ENCODE data around the gene DPCD. TPM values are rescaled to one million over a fixed set of nuclear protein-coding genes. Genes with fewer than 3 reads are reported as not detected.

The DPCD gene
- total and polyA plus RNA-seq, 9 donors = 12.9 to 48.3 (median 19.8) TPM

DNA sequence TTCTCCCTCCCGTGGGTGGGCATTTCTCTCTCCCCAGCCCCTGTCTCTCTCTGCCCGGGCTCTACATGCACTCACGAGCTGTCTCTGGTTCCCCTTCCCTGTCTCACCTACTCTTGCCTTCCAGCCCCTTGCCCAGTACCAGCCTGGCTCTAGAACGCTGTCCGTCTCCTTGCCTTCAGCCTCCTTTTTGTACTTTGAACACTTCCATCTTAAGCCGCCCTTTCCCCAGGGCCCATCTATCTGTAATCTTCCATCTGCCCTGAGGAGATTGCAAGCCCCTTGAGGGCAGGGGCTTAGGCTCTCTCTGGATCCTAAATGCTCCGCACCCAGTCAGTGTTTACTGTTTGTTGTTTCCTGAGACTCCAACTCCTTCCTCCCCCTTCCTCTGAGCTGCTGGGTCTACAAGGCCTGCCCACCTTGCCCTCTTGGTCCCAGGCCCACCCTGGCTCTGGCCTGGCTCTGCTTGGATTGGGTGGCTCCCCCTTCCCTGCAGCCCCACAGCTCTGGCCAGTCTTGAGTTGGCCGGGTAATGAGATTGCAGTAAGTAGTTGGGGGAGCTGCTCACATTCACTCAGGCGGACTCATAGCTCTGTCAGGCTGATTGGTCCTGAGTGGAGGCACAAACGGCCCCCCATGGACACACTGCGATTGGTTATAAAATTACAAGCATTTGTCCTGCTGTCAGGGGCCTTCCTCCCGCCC lies 28.4 kb upstream of the DPCD start:
- Histone ChIP-seq H3K4me1 (ENCODE audit: insufficient read depth) (no peaks in the 10 kb centered on the region), H3K27ac (no peak overlapping the region), H3K9me3 (no peaks in the 10 kb centered on the region), H3K4me3 (no peak overlapping the region), H3K27me3 (no peaks in the 10 kb centered on the region), H3K36me3 (no peaks in the 10 kb centered on the region)
- 50 to 55% (median 50%) methylated on average over 12 of the region's 12 CpGs for WGBS, 3 donors
- no peak for DNase-seq
- TF ChIP-seq, protein P1, sequence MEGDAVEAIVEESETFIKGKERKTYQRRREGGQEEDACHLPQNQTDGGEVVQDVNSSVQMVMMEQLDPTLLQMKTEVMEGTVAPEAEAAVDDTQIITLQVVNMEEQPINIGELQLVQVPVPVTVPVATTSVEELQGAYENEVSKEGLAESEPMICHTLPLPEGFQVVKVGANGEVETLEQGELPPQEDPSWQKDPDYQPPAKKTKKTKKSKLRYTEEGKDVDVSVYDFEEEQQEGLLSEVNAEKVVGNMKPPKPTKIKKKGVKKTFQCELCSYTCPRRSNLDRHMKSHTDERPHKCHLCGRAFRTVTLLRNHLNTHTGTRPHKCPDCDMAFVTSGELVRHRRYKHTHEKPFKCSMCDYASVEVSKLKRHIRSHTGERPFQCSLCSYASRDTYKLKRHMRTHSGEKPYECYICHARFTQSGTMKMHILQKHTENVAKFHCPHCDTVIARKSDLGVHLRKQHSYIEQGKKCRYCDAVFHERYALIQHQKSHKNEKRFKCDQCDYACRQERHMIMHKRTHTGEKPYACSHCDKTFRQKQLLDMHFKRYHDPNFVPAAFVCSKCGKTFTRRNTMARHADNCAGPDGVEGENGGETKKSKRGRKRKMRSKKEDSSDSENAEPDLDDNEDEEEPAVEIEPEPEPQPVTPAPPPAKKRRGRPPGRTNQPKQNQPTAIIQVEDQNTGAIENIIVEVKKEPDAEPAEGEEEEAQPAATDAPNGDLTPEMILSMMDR (IDR thresholded peaks at IDR 0.05) = no peak
- no peak for TF ChIP-seq POLR2A (IDR thresholded peaks at IDR 0.05)
- no peak for TF ChIP-seq EP300 (IDR thresholded peaks at IDR 0.05)
- intact Hi-C loops (cut with DNase I) = loop anchor here in 1 of 4 donors (10.0 kb wide), 1 partner anchor 285 kb away; no protein-coding TSS in a partner anchor

DNA sequence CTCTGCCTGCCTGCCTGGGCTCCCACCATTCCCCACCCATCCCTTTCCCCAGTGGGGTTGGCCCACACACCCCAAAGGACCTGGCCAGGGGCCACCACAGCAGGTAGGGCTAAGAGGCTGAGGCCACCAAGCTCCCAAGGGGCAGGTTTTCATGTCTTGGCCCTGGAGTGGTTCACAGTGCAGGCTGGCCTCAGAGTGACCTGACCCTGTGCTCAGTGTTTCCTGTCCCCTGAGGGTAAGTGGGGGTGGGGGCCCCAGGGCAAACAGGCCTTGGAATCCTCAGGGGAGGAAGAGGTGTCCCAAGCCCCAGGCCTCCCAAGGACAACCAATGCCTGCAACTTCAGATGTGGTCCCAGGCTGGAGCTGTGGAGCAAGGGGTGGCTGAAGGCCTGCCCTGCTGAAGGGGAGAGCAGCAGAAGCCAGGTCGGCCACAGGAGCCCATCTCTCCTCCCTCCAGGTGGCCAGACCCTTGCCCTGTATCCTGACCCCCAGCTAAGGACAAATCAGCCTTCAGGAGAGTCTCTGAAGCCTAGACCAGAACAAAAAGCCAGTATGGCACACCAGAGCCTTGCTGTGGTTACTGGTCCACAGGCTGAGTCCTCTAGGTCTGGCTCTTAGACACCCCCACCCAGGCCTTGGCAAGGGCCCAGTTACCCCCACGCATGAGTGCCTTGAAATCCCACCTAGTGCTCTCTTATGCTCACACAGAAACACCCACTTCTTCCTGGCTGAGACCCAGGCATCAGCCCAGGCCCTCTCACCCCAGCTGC lies 27.6 kb upstream of the DPCD start:
- Histone ChIP-seq H3K4me3 (no peak overlapping the region), H3K4me1 (ENCODE audit: insufficient read depth) (no peaks in the 10 kb centered on the region), H3K27me3 (no peaks in the 10 kb centered on the region), H3K9me3 (no peaks in the 10 kb centered on the region), H3K36me3 (no peaks in the 10 kb centered on the region), H3K27ac (no peak overlapping the region)
- 6 to 37% (median 10%) methylated on average over 2 of the region's 2 CpGs for WGBS, 3 donors
- TF ChIP-seq EP300 (IDR thresholded peaks at IDR 0.05) (no peak), POLR2A (IDR thresholded peaks at IDR 0.05) (no peak)
- TF ChIP-seq, protein P1 (IDR thresholded peaks at IDR 0.05) = no peak
- DNase-seq = no peak
- intact Hi-C loops (cut with DNase I) = loop anchor here in 1 of 4 donors (10.0 kb wide), 1 partner anchor 286 kb away; no protein-coding TSS in a partner anchor

DNA sequence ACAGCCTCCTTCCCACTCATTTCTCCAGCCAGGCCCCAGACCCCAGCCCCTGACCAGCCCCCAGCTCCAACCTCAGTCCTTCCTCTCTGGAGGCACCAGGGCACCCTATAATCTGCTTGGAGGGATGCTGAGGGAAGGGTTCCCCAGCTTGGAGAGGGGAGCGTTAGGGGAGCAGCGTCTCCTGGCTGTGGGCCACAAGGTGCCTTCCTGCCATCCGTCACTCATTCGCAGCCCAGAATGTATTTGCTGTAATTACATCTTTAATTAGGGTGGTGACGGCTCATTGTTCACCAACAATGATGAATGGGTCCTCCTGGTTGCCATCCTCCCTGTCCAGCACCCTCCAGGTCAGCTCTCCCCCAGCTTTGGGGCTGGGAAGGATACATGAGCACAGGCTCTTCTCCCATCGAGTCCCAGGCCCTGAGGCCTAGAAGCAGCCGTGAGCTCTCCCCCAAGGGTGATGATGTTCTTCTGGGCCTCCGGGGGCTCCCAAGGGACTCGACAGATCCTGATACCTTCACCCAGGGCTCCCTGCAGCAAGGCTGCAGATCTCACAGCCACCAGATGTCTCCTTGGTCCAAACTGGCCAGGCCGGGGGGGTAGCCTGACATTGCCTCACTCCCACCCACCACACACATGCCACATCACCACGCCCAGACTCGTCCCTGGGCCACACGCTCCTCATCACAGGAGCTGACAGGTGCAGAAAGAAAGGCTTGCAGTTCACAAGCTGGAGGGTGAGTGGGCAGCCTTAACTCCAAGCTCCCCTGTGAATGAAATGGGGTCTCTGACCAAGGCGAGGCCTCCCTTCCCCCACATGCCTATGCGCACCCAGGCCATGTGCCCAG lies 26.8 kb upstream of the DPCD start:
- no peaks in the 10 kb centered on the region for H3K36me3 ChIP-seq
- H3K27ac ChIP-seq = no peak overlapping the region
- no peaks in the 10 kb centered on the region for H3K27me3 ChIP-seq
- WGBS, 3 donors = 44 to 55% (median 45%) methylated on average over 15 of the region's 15 CpGs
- no peaks in the 10 kb centered on the region for H3K9me3 ChIP-seq
- no peak overlapping the region for H3K4me3 ChIP-seq
- intact Hi-C loops (cut with DNase I) = loop anchor here in 1 of 4 donors (10.0 kb wide), 1 partner anchor 286 kb away; no protein-coding TSS in a partner anchor
- DNase-seq = no peak
- TF ChIP-seq POLR2A (IDR thresholded peaks at IDR 0.05) (no peak), EP300 (IDR thresholded peaks at IDR 0.05) (no peak)
- TF ChIP-seq, protein P1 (IDR thresholded peaks at IDR 0.05) = no peak
- H3K4me1 ChIP-seq (ENCODE audit: insufficient read depth) = no peaks in the 10 kb centered on the region

DNA sequence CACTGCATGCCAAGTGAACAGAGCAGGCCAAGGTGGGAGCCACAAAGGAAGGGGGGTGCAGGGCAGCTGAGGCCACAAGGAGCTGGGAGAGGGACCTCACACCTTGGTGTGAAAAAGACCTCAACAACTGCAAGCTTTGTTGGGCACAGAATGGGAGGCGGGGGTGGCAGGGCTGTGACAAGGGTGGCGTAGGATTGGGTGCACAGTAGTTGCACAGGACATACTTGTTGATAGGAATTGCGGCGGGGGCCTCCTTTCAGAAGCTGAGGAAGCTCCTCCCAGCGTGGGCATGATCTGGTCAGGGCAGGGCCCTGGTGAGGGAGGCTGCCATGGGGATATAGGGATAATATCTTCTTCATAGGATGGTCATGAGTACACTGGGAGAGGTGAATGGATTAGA lies 25.9 kb upstream of the DPCD start:
- peaks cover 3% of the 10 kb centered on the region for H3K27me3 ChIP-seq
- H3K4me3 ChIP-seq = no peak overlapping the region
- WGBS, 3 donors = 69 to 91% (median 82%) methylated on average over 5 of the region's 5 CpGs
- H3K36me3 ChIP-seq = no peaks in the 10 kb centered on the region
- intact Hi-C loops (cut with DNase I) = loop anchor here in 1 of 4 donors (10.0 kb wide), 1 partner anchor 287 kb away; no protein-coding TSS in a partner anchor
- no peak overlapping the region for H3K27ac ChIP-seq
- H3K4me1 ChIP-seq (ENCODE audit: insufficient read depth) = no peaks in the 10 kb centered on the region
- no peaks in the 10 kb centered on the region for H3K9me3 ChIP-seq
- TF ChIP-seq, protein P1 (IDR thresholded peaks at IDR 0.05) = no peak
- TF ChIP-seq EP300 (IDR thresholded peaks at IDR 0.05) = no peak
- TF ChIP-seq POLR2A (IDR thresholded peaks at IDR 0.05) = no peak
- DNase-seq = peak in 1 of 5 donors; percentile 6

Data from ovary (tissue), 9 donors.